Measurements from ENCODE around the gene LTF.
"Not testable (repeated sequence)": the region's sequence is repeated elsewhere in the genome, so short reads cannot be mapped to it uniquely, and the experiment has no call there.

LTF gene

DNA sequence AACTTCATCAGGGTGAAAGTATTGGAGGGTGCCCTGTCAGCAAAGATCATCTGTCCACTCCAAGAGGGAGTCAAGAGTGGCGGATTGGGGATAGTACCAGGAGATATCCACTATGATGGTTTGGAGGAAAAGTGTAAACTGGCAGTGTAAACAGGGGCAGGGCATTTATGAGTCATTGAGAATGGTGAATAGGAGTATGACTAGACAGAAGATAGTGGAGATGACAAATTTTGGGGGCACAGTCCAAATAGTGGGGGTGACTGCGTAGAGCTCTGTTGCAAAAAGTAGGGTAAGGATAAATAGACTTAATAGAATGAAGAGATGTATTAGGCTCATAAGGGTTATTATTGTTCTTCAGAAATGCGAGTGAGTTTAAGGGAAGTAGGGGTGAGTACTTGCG is 75.9 kb downstream of the LTF start:
- DNase-seq, result not testable (repeated sequence)

- no peak for DNase-seq
Measured at GRCh38 chr3:46386205-46386604, 78.5 kb downstream of the LTF start.
